GM12878 (cell line): Measurements from ENCODE around the gene LIPN. TPM values are rescaled to one million over a fixed set of nuclear protein-coding genes. Genes with fewer than 3 reads are reported as not detected.

Source experiments
- ATAC-seq: fragments of 200-7000 bp; cut with Tn5 transposase; 3 replicates; pipeline ENCODE4 v1.9.1; 2020; ENCODE audit warnings: mild to moderate bottlenecking, moderate library complexity
- BruUV-seq: library from RNA; stranded (reverse); fragments of 400-500 nt; replicated peaks from 2 replicates; lab custom pipeline; 2021; lab: Mats Ljungman, UMichigan
- CTCF ChIA-PET: fragments of 300-600 bp; sonication (Branson Sonifier 250); formaldehyde crosslinking; extraction: SDS; loops from one replicate; lab custom pipeline; 2021; ENCODE audit warnings: inconsistent platforms; lab: Yijun Ruan, JAX
- POLR2A ChIA-PET: fragments of 350-600 bp; formaldehyde crosslinking; extraction: SDS; loops from one replicate; lab custom pipeline; 2021; ENCODE audit warnings: inconsistent platforms; lab: Charles Lee
- RAD21 ChIA-PET: fragments of 300-600 bp; sonication (Branson Sonifier 250); formaldehyde crosslinking; loops from one replicate; lab custom pipeline; 2023; ENCODE audit warnings: antibody characterized with exemption; ENCODE audit not compliant: unreplicated experiment; lab: Charles Lee
- SMC1A ChIA-PET: fragments of 300-600 bp; sonication (Branson Sonifier 250); formaldehyde crosslinking; loops from one replicate; lab custom pipeline; 2023; ENCODE audit not compliant: unreplicated experiment, uncharacterized antibody; lab: Charles Lee
- DNase-seq: peaks from one replicate; pipeline ENCODE4 v3.0.0-alpha.2; 2011; ENCODE audit warnings: low read depth, low spot score
- FAIRE-seq: peaks from 3 replicates; lab custom pipeline; 2011; peaks lifted over from hg19 to GRCh38; lab: Jason Lieb, UNC
- H2AFZ ChIP-seq: 2 replicates; pipeline ENCODE4 v1.6.0; 2011; ENCODE audit warnings: low read depth, low read length, control low read depth; ENCODE audit not compliant: control insufficient read depth
- H3K27ac ChIP-seq: 2 replicates; pipeline ENCODE4 v1.5.1; 2011; ENCODE audit warnings: control low read depth; ENCODE audit not compliant: control insufficient read depth, insufficient read depth
- H3K27me3 ChIP-seq, 2 experiments: replicated peaks in 1 of 2; 2 replicates each; pipeline versions ENCODE4 v1.6.0 to v1.6.1; 2011; ENCODE audit warnings: low read length in 1 of 2; ENCODE audit not compliant: control insufficient read depth in 2 of 2, insufficient read depth in 2 of 2
- H3K36me3 ChIP-seq, 2 experiments: 2 replicates each; pipeline ENCODE4 v1.5.1; 2011; ENCODE audit warnings: low read length in 1 of 2; ENCODE audit not compliant: control insufficient read depth in 2 of 2, insufficient read depth in 2 of 2
- H3K4me1 ChIP-seq: 2 replicates; pipeline ENCODE4 v1.6.1; 2011; ENCODE audit warnings: mild to moderate bottlenecking, low read length, moderate library complexity, mixed read lengths; ENCODE audit not compliant: control insufficient read depth, insufficient read depth
- H3K4me2 ChIP-seq: 2 replicates; pipeline ENCODE4 v1.6.0; 2011; ENCODE audit warnings: control low read depth; ENCODE audit not compliant: control insufficient read depth, insufficient read depth
- H3K4me3 ChIP-seq: fragments of 200-600 bp; sonication (generic); 2 replicates; pipeline ENCODE4 v1.5.1; 2016
- H3K79me2 ChIP-seq: 2 replicates; pipeline ENCODE4 v1.6.0; 2011; ENCODE audit warnings: low read length; ENCODE audit not compliant: control insufficient read depth, insufficient read depth
- H3K9ac ChIP-seq: 2 replicates; pipeline ENCODE4 v1.8.0; 2011; ENCODE audit warnings: low read length, control low read depth, mixed read lengths; ENCODE audit not compliant: control insufficient read depth, insufficient read depth
- H3K9me3 ChIP-seq: replicated peaks from 3 replicates; pipeline ENCODE4 v1.5.1; 2011; ENCODE audit warnings: mild to moderate bottlenecking, low read length; ENCODE audit not compliant: control insufficient read depth, insufficient read depth
- H4K20me1 ChIP-seq: 2 replicates; pipeline ENCODE4 v1.6.0; 2011; ENCODE audit not compliant: control insufficient read depth, insufficient read depth
- BHLHE40 ChIP-seq, 2 experiments: fragments of 450-650 bp in 1 of 2; IDR thresholded peaks; 2 replicates each; pipeline ENCODE4 v1.6.1; 2011 to 2017; ENCODE audit warnings: low read depth in 2 of 2, borderline replicate concordance in 1 of 2, improper control_type of control experiment in 1 of 2, low read length in 1 of 2, mild to moderate bottlenecking in 1 of 2
- BMI1 ChIP-seq: fragments of 450-650 bp; IDR thresholded peaks from 2 replicates; pipeline ENCODE4 v1.6.1; 2016; ENCODE audit warnings: mild to moderate bottlenecking, moderate library complexity, borderline replicate concordance
- CHD2 ChIP-seq: IDR thresholded peaks from 2 replicates; pipeline ENCODE4 v1.6.1; 2011; ENCODE audit warnings: low read depth, low read length, improper control_type of control experiment, borderline replicate concordance
- HCFC1 ChIP-seq: fragments of 150-350 bp; IDR thresholded peaks from 2 replicates; pipeline ENCODE4 v1.6.1; 2014; ENCODE audit warnings: low read length
- IRF4 ChIP-seq: IDR thresholded peaks from 2 replicates; pipeline ENCODE4 v1.6.1; 2011; ENCODE audit warnings: low read depth, low read length
- PML ChIP-seq: IDR thresholded peaks from 2 replicates; pipeline ENCODE4 v1.6.1; 2012; ENCODE audit warnings: low read length, inconsistent platforms
- POLR2AphosphoS2 ChIP-seq: IDR thresholded peaks from 2 replicates; pipeline ENCODE4 v1.6.1; 2011; ENCODE audit warnings: low read depth, mild to moderate bottlenecking, low read length, improper control_type of control experiment, moderate library complexity
- REST ChIP-seq: IDR thresholded peaks from 2 replicates; pipeline ENCODE4 v1.6.1; 2012; ENCODE audit warnings: mild to moderate bottlenecking, low read depth, low read length
- RUNX3 ChIP-seq: IDR thresholded peaks from 2 replicates; pipeline ENCODE4 v1.6.1; 2012; ENCODE audit warnings: low read length, inconsistent platforms
- SKIL ChIP-seq: fragments of 450-650 bp; IDR thresholded peaks from 2 replicates; pipeline ENCODE4 v1.6.1; 2017; ENCODE audit warnings: mild to moderate bottlenecking, low read depth, inconsistent platforms; ENCODE audit not compliant: poor library complexity, severe bottlenecking
- ZNF217 ChIP-seq: fragments of 450-650 bp; IDR thresholded peaks from 2 replicates; pipeline ENCODE4 v1.6.1; 2017; ENCODE audit warnings: antibody characterized with exemption, mild to moderate bottlenecking
- ZSCAN29 ChIP-seq: fragments of 450-650 bp; IDR thresholded peaks from 2 replicates; pipeline ENCODE4 v1.6.1; 2017; ENCODE audit warnings: mild to moderate bottlenecking, moderate library complexity
- WGBS: methylation state at CpG from one replicate; pipeline ENCODE4 v1.1.6; 2016; ENCODE audit warnings: low lambda C conversion rate; ENCODE audit not compliant: insufficient replicate concordance, insufficient coverage; ENCODE audit errors: missing lambda C conversion rate; 5-methylcytosine and 5-hydroxymethylcytosine counted together
- in situ Hi-C: fragments of 300-500 bp; cut with MboI; formaldehyde crosslinking; loops from 9 replicates; pipeline ENCODE4 v1.14.3; 2018; ENCODE audit warnings: mixed read lengths
- intact Hi-C: fragments of 100-400 bp; cut with micrococcal nuclease; formaldehyde crosslinking; loops from one replicate; pipeline ENCODE4 v1.14.2; 2022; ENCODE audit not compliant: unreplicated experiment
- polyA plus RNA-seq, 11 experiments: library from polyadenylated mRNA; depleted of rRNA in 4 of 11; unstranded in 6 of 11; stranded (reverse) in 5 of 11; fragments of >200 nt; fragmentation: Nextera tagmentation in 4 of 11; fragmentation: Illumina TruSeq in 1 of 11; extraction: Ambion mirVana in 4 of 11; extraction: Trizol in 1 of 11; gene quantifications; 1 replicate in 1 of 11; 2 replicates in 10 of 11; pipeline versions ENCODE4 v1.2.1 to v1.2.3, GENCODE V29; 2011 to 2016; ENCODE audit warnings: inconsistent platforms in 2 of 11, missing spikeins in 2 of 11, low read depth in 1 of 11
- total RNA-seq, 4 experiments: library from RNA; depleted of rRNA in 3 of 4; stranded (reverse); fragments of >200 nt in 3 of 4; fragmentation: Illumina TruSeq in 1 of 4; extraction: Trizol in 1 of 4; gene quantifications; 2 replicates each; pipeline versions ENCODE4 v1.2.1 to v1.2.3, GENCODE V29; 2013 to 2021

LIPN gene
- total and polyA plus RNA-seq, 10 of the 15 experiments (the other 5 are each of a cell fraction or from before 2014, with no cell fraction given) = 0.06 to 0.23 TPM; not detected in 8

- FAIRE-seq = no peak
- TF ChIP-seq RUNX3 = peak; percentile 73
- no peak for TF ChIP-seq PML
- TF ChIP-seq, all 136 proteins: peak for 1
- ChIA-PET RAD21 (no interaction called here), CTCF (no interaction called here), POLR2A (no interaction called here), SMC1A (interaction anchor here (0.7 kb wide), 1 partner anchor 196 kb away, joined by 4 read pairs; no protein-coding TSS in a partner anchor)
- in situ Hi-C loops = no loop called here
- Histone ChIP-seq H2AFZ (no peak overlapping the region), H3K27ac (no peak overlapping the region), H3K79me2 (no peaks in the 10 kb centered on the region), H3K27me3 (no peaks in the 10 kb centered on the region), H3K4me3 (no peak overlapping the region), H4K20me1 (no peaks in the 10 kb centered on the region), H3K9ac (no peak overlapping the region), H3K9me3 (no peaks in the 10 kb centered on the region; the same call in 2 of the 3 replicates), H3K36me3 (no peaks in the 10 kb centered on the region), H3K4me1 (no peaks in the 10 kb centered on the region), H3K4me2 (0 out of 2 replicates have a peak overlapping the region, but pooled peaks have one; percentile 8)
- ATAC-seq (peak; percentile 42; the same call in 1 of the 3 replicates), DNase-seq (no peak)
- intact Hi-C loops = no loop called here
- no TSS peak for BruUV-seq
- 33% methylated on average over 3 of the region's 3 CpGs for WGBS
These were observed 23.9 kb downstream of the LIPN start for GRCh38 chr10:88783724-88784123.

GRCh38 chr10:88786032-88786770 is 26.4 kb downstream of the LIPN start:
- no peak overlapping the region for H3K9ac ChIP-seq
- no peak for DNase-seq
- TF ChIP-seq BHLHE40 (IDR thresholded peaks at IDR 0.05; ENCODE audit: borderline replicate concordance in 1 of 2, low read depth in 2 of 2, low read length in 1 of 2) (no peak), HCFC1 (no peak), BMI1 (no peak), ZSCAN29 (no peak), ZNF217 (no peak), IRF4 (no peak), SKIL (no peak), CHD2 (no peak), POLR2AphosphoS2 (no peak), REST (no peak)
- no peaks in the 10 kb centered on the region for H3K36me3 ChIP-seq
- no peak overlapping the region for H3K4me3 ChIP-seq
- ChIA-PET SMC1A (no interaction called here), CTCF (no interaction called here), POLR2A (no interaction called here), RAD21 (no interaction called here)
- no TSS peak for BruUV-seq
- in situ Hi-C loops = no loop called here
- H2AFZ ChIP-seq = no peak overlapping the region
- WGBS = 81% methylated on average over 10 of the region's 10 CpGs
- no peaks in the 10 kb centered on the region; the same call in 2 of the 3 replicates for H3K9me3 ChIP-seq
- H3K4me1 ChIP-seq = no peaks in the 10 kb centered on the region
- ATAC-seq = no peak
- no peak overlapping the region for H3K27ac ChIP-seq
- intact Hi-C loops = no loop called here
- H4K20me1 ChIP-seq = no peaks in the 10 kb centered on the region
- no peaks in the 10 kb centered on the region for H3K27me3 ChIP-seq
- no peaks in the 10 kb centered on the region for H3K79me2 ChIP-seq
- FAIRE-seq = no peak
- no peak overlapping the region for H3K4me2 ChIP-seq
